HepG2 (cell line): ENCODE data around the gene GABARAPL2. TPM values are rescaled to one million over a fixed set of nuclear protein-coding genes. Genes with fewer than 3 reads are reported as not detected.

Experiments used
- AHDC1 ChIP-seq: sonication (generic); formaldehyde crosslinking; IDR thresholded peaks from 2 replicates; pipeline ENCODE4 v1.5.1; 2020; ENCODE audit warnings: mild to moderate bottlenecking, missing genetic modification reagents, borderline replicate concordance
- ARHGAP35 ChIP-seq: sonication (generic); formaldehyde crosslinking; IDR thresholded peaks from 2 replicates; pipeline ENCODE4 v1.9.0; 2022; ENCODE audit warnings: mild to moderate bottlenecking, inconsistent platforms, moderate library complexity, missing genetic modification reagents, borderline replicate concordance
- CENPBD1 ChIP-seq: sonication (generic); formaldehyde crosslinking; IDR thresholded peaks from 2 replicates; pipeline ENCODE4 v1.8.0; 2022; ENCODE audit warnings: missing genetic modification reagents, low read depth, mild to moderate bottlenecking, borderline replicate concordance
- FOXA3 ChIP-seq: IDR thresholded peaks from 2 replicates; pipeline ENCODE4 v1.6.1; 2016; ENCODE audit warnings: missing genetic modification reagents, missing compliant biosample characterization
- FOXP1 ChIP-seq, 2 experiments: fragments of 450-650 bp in 1 of 2; IDR thresholded peaks; 2 replicates each; pipeline ENCODE4 v1.6.1; 2017 to 2018; ENCODE audit warnings: antibody characterized with exemption in 1 of 2
- GLMP ChIP-seq: sonication (generic); formaldehyde crosslinking; IDR thresholded peaks from 2 replicates; pipeline ENCODE4 v1.9.0; 2021; ENCODE audit warnings: missing genetic modification reagents, mild to moderate bottlenecking, borderline replicate concordance
- MATR3 ChIP-seq: sonication (generic); formaldehyde crosslinking; IDR thresholded peaks from 2 replicates; pipeline ENCODE4 v1.4.0; 2020; ENCODE audit warnings: missing genetic modification reagents
- NFE2L2 ChIP-seq: fragments of 150-350 bp; IDR thresholded peaks from 2 replicates; pipeline ENCODE4 v1.6.1; 2014; ENCODE audit warnings: low read length
- NFKB2 ChIP-seq: sonication (generic); formaldehyde crosslinking; IDR thresholded peaks from 2 replicates; pipeline ENCODE4 v1.4.0; 2020; ENCODE audit warnings: missing genetic modification reagents, borderline replicate concordance
- TBX3 ChIP-seq: fragments of 450-650 bp; IDR thresholded peaks from 2 replicates; pipeline ENCODE4 v1.6.1; 2017; ENCODE audit warnings: antibody characterized with exemption, mild to moderate bottlenecking, inconsistent platforms, borderline replicate concordance
- U2AF1 ChIP-seq: fragments of 200-400 bp; formaldehyde crosslinking; optimal IDR thresholded peaks from 2 replicates; pipeline ENCODE3; 2017; ENCODE audit warnings: mild to moderate bottlenecking, low read depth, low read length
- ZNF224 ChIP-seq: sonication (generic); formaldehyde crosslinking; IDR thresholded peaks from 2 replicates; pipeline ENCODE4 v1.5.0; 2020; ENCODE audit warnings: mild to moderate bottlenecking, missing genetic modification reagents
- ZNF263 ChIP-seq: sonication (generic); formaldehyde crosslinking; IDR thresholded peaks from 2 replicates; pipeline ENCODE4 v1.4.0; 2020; ENCODE audit warnings: missing genetic modification reagents
- ZNF275 ChIP-seq: sonication (generic); formaldehyde crosslinking; IDR thresholded peaks from 2 replicates; pipeline ENCODE4 v1.8.0; 2022; ENCODE audit warnings: missing genetic modification reagents, mild to moderate bottlenecking, inconsistent platforms, borderline replicate concordance
- ZNF451 ChIP-seq: sonication (generic); formaldehyde crosslinking; IDR thresholded peaks from 2 replicates; pipeline ENCODE4 v1.5.0; 2020; ENCODE audit warnings: mild to moderate bottlenecking, missing genetic modification reagents
- ZNF484 ChIP-seq: sonication (generic); formaldehyde crosslinking; IDR thresholded peaks from 2 replicates; pipeline ENCODE4 v1.5.1; 2020; ENCODE audit warnings: mild to moderate bottlenecking, low read depth, missing genetic modification reagents, borderline replicate concordance
- ZNF768 ChIP-seq: sonication (generic); formaldehyde crosslinking; IDR thresholded peaks from 2 replicates; pipeline ENCODE4 v1.4.0; 2020; ENCODE audit warnings: missing genetic modification reagents
- polyA plus RNA-seq, 8 experiments: library from polyadenylated mRNA; depleted of rRNA in 3 of 8; stranded (reverse) in 7 of 8; unstranded in 1 of 8; fragments of >200 nt; fragmentation: Illumina TruSeq in 4 of 8; extraction: Trizol in 4 of 8; gene quantifications; 2 replicates each; pipeline versions ENCODE4 v1.2.1 to v1.2.3, GENCODE V29; 2011 to 2016; ENCODE audit warnings: low read depth in 4 of 8, missing spikeins in 1 of 8, mixed read lengths in 1 of 8; ENCODE audit not compliant: insufficient read depth in 1 of 8
- total RNA-seq, 5 experiments: library from RNA; depleted of rRNA; stranded (reverse); fragments of >200 nt; fragmentation: Illumina TruSeq; extraction: Trizol; gene quantifications; 2 replicates each; pipeline ENCODE4 v1.2.3, GENCODE V29; 2016; ENCODE audit warnings: low read depth in 1 of 5

The GABARAPL2 gene
- total and polyA plus RNA-seq, 2 of the 13 experiments (the other 11 are each of a cell fraction or from before 2014, with no cell fraction given) = 76.4 to 83.0 TPM

- TF ChIP-seq ZNF275 (CRISPR knock-in tag) (peak; percentile 30; the same call in 1 of the 2 replicates), MATR3 (no peak), U2AF1 (peak; percentile 51), NFKB2 (CRISPR knock-in tag) (peak; percentile 83), AHDC1 (CRISPR knock-in tag) (no peak), ZNF224 (CRISPR knock-in tag) (peak; percentile 39; the same call in 1 of the 2 replicates), ZNF451 (CRISPR knock-in tag) (0 out of 2 replicates have a peak, but pooled peaks have one; percentile 35), ZNF768 (CRISPR knock-in tag) (peak; percentile 72; the same call in 1 of the 2 replicates), NFE2L2 (no peak), TBX3 (peak; percentile 39; the same call in 1 of the 2 replicates), FOXA3 (CRISPR knock-in tag) (peak; percentile 69), FOXP1 (IDR thresholded peaks at IDR 0.05) (no peak), FOXP1 (CRISPR knock-in tag; IDR thresholded peaks at IDR 0.05) (no peak), CENPBD1 (no peak), GLMP (CRISPR knock-in tag) (no peak), ZNF263 (CRISPR knock-in tag) (no peak), ARHGAP35 (0 out of 2 replicates have a peak, but pooled peaks have one; percentile 33), ZNF484 (CRISPR knock-in tag) (no peak)
Measured at GRCh38 chr16:75622761-75623605, 56.8 kb downstream of the GABARAPL2 start, which contains the start of gene ADAT1 (continued).
